Astrocyte (in vitro differentiated cells and primary cell): ENCODE measurements around the gene RPRML. TPM values are rescaled to one million over a fixed set of nuclear protein-coding genes. Genes with fewer than 3 reads are reported as not detected.

Experiments used
- DNase-seq: peaks from one replicate; pipeline ENCODE4 v3.0.0-alpha.2; 2010; ENCODE audit warnings: low read depth
- FAIRE-seq: peaks from 2 replicates; lab custom pipeline; 2011; peaks lifted over from hg19 to GRCh38; lab: Jason Lieb, UNC
- H2AFZ ChIP-seq: 2 replicates; pipeline ENCODE4 v1.6.0; 2012; ENCODE audit warnings: low read depth, low read length, inconsistent platforms
- H3K27ac ChIP-seq: 2 replicates; pipeline ENCODE4 v1.5.1; 2011; ENCODE audit warnings: low read depth, low read length, inconsistent platforms
- H3K27me3 ChIP-seq: 2 replicates; pipeline ENCODE4 v1.6.0; 2011; ENCODE audit warnings: low read length, inconsistent platforms; ENCODE audit not compliant: insufficient read depth
- H3K36me3 ChIP-seq: 2 replicates; pipeline ENCODE4 v1.5.1; 2011; ENCODE audit warnings: low read length, inconsistent platforms; ENCODE audit not compliant: insufficient read depth
- H3K4me1 ChIP-seq: 2 replicates; pipeline ENCODE4 v1.5.1; 2011; ENCODE audit warnings: low read length, inconsistent platforms; ENCODE audit not compliant: insufficient read depth
- H3K4me2 ChIP-seq: 2 replicates; pipeline ENCODE4 v1.6.0; 2012; ENCODE audit warnings: low read length, inconsistent platforms
- H3K4me3 ChIP-seq: 2 replicates; pipeline ENCODE4 v1.5.1; 2011; ENCODE audit warnings: low read depth, mild to moderate bottlenecking, low read length, inconsistent platforms; ENCODE audit not compliant: insufficient read depth
- H3K79me2 ChIP-seq: 2 replicates; pipeline ENCODE4 v1.6.0; 2012; ENCODE audit warnings: mild to moderate bottlenecking, low read length, inconsistent platforms; ENCODE audit not compliant: insufficient read depth
- H3K9ac ChIP-seq: 2 replicates; pipeline ENCODE4 v1.6.0; 2012; ENCODE audit warnings: mild to moderate bottlenecking, low read length, inconsistent platforms
- H3K9me3 ChIP-seq: 2 replicates; pipeline ENCODE4 v1.5.1; 2012; ENCODE audit warnings: low read depth, mild to moderate bottlenecking, low read length, inconsistent platforms; ENCODE audit not compliant: insufficient read depth
- H4K20me1 ChIP-seq: 2 replicates; pipeline ENCODE4 v1.6.0; 2012; ENCODE audit warnings: low read length, inconsistent platforms; ENCODE audit not compliant: insufficient read depth
- H3K27ac Mint-ChIP-seq: one replicate; pipeline ENCODE4 v1.8.0; 2021; ENCODE audit warnings: mild to moderate bottlenecking, mixed read lengths; ENCODE audit not compliant: unreplicated experiment
- H3K27me3 Mint-ChIP-seq: one replicate; pipeline ENCODE4 v1.8.0; 2021; ENCODE audit warnings: low read depth, mixed read lengths; ENCODE audit not compliant: unreplicated experiment
- H3K36me3 Mint-ChIP-seq: one replicate; pipeline ENCODE4 v1.8.0; 2021; ENCODE audit warnings: low read depth, mixed read lengths; ENCODE audit not compliant: unreplicated experiment
- H3K4me1 Mint-ChIP-seq: one replicate; pipeline ENCODE4 v1.8.0; 2021; ENCODE audit warnings: low read depth, mixed read lengths; ENCODE audit not compliant: unreplicated experiment
- H3K4me3 Mint-ChIP-seq: one replicate; pipeline ENCODE4 v1.8.0; 2021; ENCODE audit warnings: mild to moderate bottlenecking, moderate library complexity, mixed read lengths; ENCODE audit not compliant: unreplicated experiment
- H3K9me3 Mint-ChIP-seq: one replicate; pipeline ENCODE4 v1.8.0; 2021; ENCODE audit warnings: mild to moderate bottlenecking, mixed read lengths; ENCODE audit not compliant: unreplicated experiment
- EZH2 ChIP-seq: IDR thresholded peaks from 2 replicates; pipeline ENCODE4 v1.6.1; 2012; ENCODE audit warnings: mild to moderate bottlenecking, low read length, inconsistent platforms; ENCODE audit not compliant: insufficient read depth
- total RNA-seq: library from RNA; stranded (reverse); gene quantifications from 2 replicates; pipeline ENCODE4 v1.2.1, GENCODE V29; 2021
- TF ChIP-seq, protein P1 (sequence below): IDR thresholded peaks from 2 replicates; pipeline ENCODE4 v1.5.1; 2011; ENCODE audit warnings: low read depth, mild to moderate bottlenecking, inconsistent platforms, low read length, moderate library complexity; ENCODE audit not compliant: insufficient read depth

Gene RPRML
- total RNA-seq, 1 donor from 2014 or later: not detected

DNA sequence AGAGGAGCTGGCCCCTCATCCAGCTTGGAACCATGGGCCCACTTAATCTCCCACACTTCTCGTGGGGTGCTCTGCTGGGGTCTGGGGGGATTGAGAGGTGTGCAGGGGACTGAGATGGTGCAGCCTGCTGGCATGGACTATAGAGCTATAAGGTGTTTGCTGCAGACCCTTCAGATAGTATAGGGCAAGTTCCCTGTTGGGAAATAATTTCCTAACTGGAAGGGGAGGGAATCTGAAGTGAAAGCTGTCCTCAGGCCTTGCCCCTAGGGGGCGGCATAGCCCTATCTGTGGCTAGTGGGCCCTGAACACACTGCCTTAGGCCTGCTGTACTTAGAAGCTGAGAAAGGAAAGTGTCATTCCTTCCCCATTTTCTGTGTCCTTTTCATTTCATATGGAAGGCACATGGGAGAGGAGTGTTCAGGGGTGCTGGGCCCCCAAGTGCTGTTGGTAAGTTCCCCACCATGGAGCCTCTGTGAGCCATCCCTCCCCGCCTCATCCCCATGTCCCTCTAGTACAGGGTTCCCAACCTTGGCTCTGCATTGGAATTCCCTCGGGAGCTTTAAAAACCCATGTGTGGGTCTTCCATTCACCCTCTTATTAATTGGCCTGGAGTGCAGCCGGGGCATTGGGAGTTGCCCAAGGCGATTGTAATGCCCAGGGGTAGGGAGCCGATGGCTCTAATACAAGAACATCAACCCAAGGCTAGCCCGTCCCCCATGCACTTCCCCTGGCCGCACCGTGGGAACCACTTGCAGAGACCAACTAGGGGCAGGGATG, 36.4 kb downstream of the RPRML start:
- Histone ChIP-seq H3K27ac (no peak overlapping the region), H3K4me1 (peaks cover 14% of the 10 kb centered on the region), H4K20me1 (peaks cover 60% of the 10 kb centered on the region), H3K9me3 (no peaks in the 10 kb centered on the region), H3K4me3 (no peak overlapping the region), H3K27me3 (no peaks in the 10 kb centered on the region), H2AFZ (no peak overlapping the region), H3K9ac (no peak overlapping the region), H3K36me3 (peaks cover 25% of the 10 kb centered on the region), H3K79me2 (no peaks in the 10 kb centered on the region), H3K4me2 (peak overlapping the region; percentile 75)
- DNase-seq (peak; percentile 31), FAIRE-seq (no peak)
- Mint-ChIP-seq H3K4me1 (peaks cover 18% of the 10 kb centered on the region), H3K36me3 (no peaks in the 10 kb centered on the region), H3K4me3 (no peak overlapping the region), H3K27me3 (no peaks in the 10 kb centered on the region), H3K27ac (no peak overlapping the region), H3K9me3 (no peaks in the 10 kb centered on the region)
- TF ChIP-seq, protein P1, sequence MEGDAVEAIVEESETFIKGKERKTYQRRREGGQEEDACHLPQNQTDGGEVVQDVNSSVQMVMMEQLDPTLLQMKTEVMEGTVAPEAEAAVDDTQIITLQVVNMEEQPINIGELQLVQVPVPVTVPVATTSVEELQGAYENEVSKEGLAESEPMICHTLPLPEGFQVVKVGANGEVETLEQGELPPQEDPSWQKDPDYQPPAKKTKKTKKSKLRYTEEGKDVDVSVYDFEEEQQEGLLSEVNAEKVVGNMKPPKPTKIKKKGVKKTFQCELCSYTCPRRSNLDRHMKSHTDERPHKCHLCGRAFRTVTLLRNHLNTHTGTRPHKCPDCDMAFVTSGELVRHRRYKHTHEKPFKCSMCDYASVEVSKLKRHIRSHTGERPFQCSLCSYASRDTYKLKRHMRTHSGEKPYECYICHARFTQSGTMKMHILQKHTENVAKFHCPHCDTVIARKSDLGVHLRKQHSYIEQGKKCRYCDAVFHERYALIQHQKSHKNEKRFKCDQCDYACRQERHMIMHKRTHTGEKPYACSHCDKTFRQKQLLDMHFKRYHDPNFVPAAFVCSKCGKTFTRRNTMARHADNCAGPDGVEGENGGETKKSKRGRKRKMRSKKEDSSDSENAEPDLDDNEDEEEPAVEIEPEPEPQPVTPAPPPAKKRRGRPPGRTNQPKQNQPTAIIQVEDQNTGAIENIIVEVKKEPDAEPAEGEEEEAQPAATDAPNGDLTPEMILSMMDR: peak; percentile 94
- TF ChIP-seq EZH2: no peak

DNA sequence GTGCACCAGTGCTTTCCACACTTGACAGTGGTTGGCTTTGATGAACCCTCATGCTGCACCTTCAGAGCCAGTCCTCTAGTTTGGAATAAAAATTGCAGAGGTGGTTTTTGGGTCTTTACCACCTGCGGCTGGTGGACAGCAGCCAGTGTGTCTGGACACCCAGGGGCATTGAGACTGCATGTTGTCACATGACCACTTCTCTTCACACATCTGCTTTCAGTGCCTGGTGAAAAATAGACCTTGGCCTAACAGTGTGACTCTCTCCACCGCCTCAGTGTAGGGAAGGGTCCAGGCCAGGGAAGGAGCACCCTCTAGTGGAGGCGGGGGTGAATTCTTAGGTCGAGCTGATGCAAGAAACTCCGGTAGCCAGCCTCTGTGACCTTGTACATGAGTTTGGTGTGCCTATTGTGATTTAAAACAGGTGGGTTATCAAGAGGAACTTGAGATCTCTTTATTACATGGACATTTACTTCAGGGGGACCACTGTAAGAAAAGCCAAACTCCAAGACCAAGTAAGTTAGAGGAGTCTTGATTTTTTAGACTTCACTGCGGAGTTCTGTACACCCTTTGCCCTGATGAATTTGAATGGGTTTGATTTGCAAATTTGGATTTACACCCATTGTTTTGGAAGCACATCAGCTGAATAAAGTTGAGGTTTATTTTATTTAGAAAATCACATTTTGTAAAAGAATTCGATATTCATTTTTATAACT, 38.2 kb downstream of the RPRML start:
- Histone ChIP-seq H3K27ac (no peak overlapping the region), H3K4me2 (no peak overlapping the region), H4K20me1 (peaks cover 77% of the 10 kb centered on the region), H2AFZ (no peak overlapping the region), H3K9ac (no peak overlapping the region), H3K27me3 (no peaks in the 10 kb centered on the region), H3K4me3 (no peak overlapping the region), H3K9me3 (no peaks in the 10 kb centered on the region), H3K4me1 (peaks cover 14% of the 10 kb centered on the region), H3K36me3 (peaks cover 43% of the 10 kb centered on the region), H3K79me2 (peaks cover under 1% of the 10 kb centered on the region)
- H3K9me3 Mint-ChIP-seq: no peaks in the 10 kb centered on the region
- H3K27me3 Mint-ChIP-seq: no peaks in the 10 kb centered on the region
- TF ChIP-seq, protein P1: peak; percentile 87
- TF ChIP-seq EZH2: no peak
- H3K4me3 Mint-ChIP-seq: no peak overlapping the region
- no peak for FAIRE-seq
- DNase-seq: peak; percentile 41
- peaks cover 3% of the 10 kb centered on the region for H3K36me3 Mint-ChIP-seq
- H3K4me1 Mint-ChIP-seq: peaks cover 18% of the 10 kb centered on the region
- peak overlapping the region; percentile 80 for H3K27ac Mint-ChIP-seq
